Measurements from ENCODE around the gene THG1L. TPM values are rescaled to one million over a fixed set of nuclear protein-coding genes. Genes with fewer than 3 reads are reported as not detected.

The THG1L gene
- total RNA-seq, 1 experiment from 2014 or later: 11.0 TPM

- H3K36me3 Mint-ChIP-seq (ENCODE audit: insufficient read depth, unreplicated experiment): peaks cover 18% of the 10 kb centered on the region
- intact Hi-C loops (cut with micrococcal nuclease; ENCODE audit: unreplicated experiment): loop anchor here (10.0 kb wide), 1 partner anchor 493 kb away; no protein-coding TSS in a partner anchor
Observed at GRCh38 chr5:157747766-157748700, 16.8 kb downstream of the THG1L start.

GRCh38 chr5:157748760-157749461, 17.7 kb downstream of the THG1L start:
- H3K9me3 Mint-ChIP-seq (ENCODE audit: low read depth, unreplicated experiment): no peaks in the 10 kb centered on the region
- DNase-seq: no peak
- peaks cover 14% of the 10 kb centered on the region for H3K4me1 Mint-ChIP-seq (ENCODE audit: low read depth, unreplicated experiment)
- no peaks in the 10 kb centered on the region for H3K27me3 Mint-ChIP-seq (ENCODE audit: unreplicated experiment)
- H3K27ac Mint-ChIP-seq (ENCODE audit: unreplicated experiment): no peak overlapping the region
- H3K4me3 Mint-ChIP-seq (ENCODE audit: low read depth, unreplicated experiment): no peak overlapping the region
- TF ChIP-seq CTCF (IDR thresholded peaks at IDR 0.05; ENCODE audit: unreplicated experiment): no peak
- intact Hi-C loops (cut with micrococcal nuclease; ENCODE audit: unreplicated experiment): loop anchor here (10.0 kb wide), 1 partner anchor 494 kb away; no protein-coding TSS in a partner anchor
- peaks cover 9% of the 10 kb centered on the region for H3K36me3 Mint-ChIP-seq (ENCODE audit: insufficient read depth, unreplicated experiment)
- CTCF ChIA-PET: no interaction called here
- BruUV-seq (replicated peaks): no TSS peak

More at GRCh38 chr5:157747766-157748700, 16.8 kb downstream of the THG1L start:
- no peak for DNase-seq
- no peak overlapping the region for H3K27ac Mint-ChIP-seq (ENCODE audit: unreplicated experiment)
- no peaks in the 10 kb centered on the region for H3K9me3 Mint-ChIP-seq (ENCODE audit: low read depth, unreplicated experiment)
- H3K27me3 Mint-ChIP-seq (ENCODE audit: unreplicated experiment): no peaks in the 10 kb centered on the region
- no TSS peak for BruUV-seq (replicated peaks)
- TF ChIP-seq CTCF (IDR thresholded peaks at IDR 0.05; ENCODE audit: unreplicated experiment): no peak
- H3K4me3 Mint-ChIP-seq (ENCODE audit: low read depth, unreplicated experiment): no peak overlapping the region
- peaks cover 16% of the 10 kb centered on the region for H3K4me1 Mint-ChIP-seq (ENCODE audit: low read depth, unreplicated experiment)
- CTCF ChIA-PET: interaction anchor here (0.5 kb wide), 1 partner anchor 503 kb away, joined by 3 read pairs; no protein-coding TSS in a partner anchor

- Mint-ChIP-seq H3K9me3 (ENCODE audit: low read depth, unreplicated experiment) (no peaks in the 10 kb centered on the region), H3K27me3 (ENCODE audit: unreplicated experiment) (no peaks in the 10 kb centered on the region), H3K27ac (ENCODE audit: unreplicated experiment) (no peak overlapping the region), H3K4me3 (ENCODE audit: low read depth, unreplicated experiment) (no peak overlapping the region), H3K36me3 (ENCODE audit: insufficient read depth, unreplicated experiment) (peaks cover 4% of the 10 kb centered on the region), H3K4me1 (ENCODE audit: low read depth, unreplicated experiment) (peaks cover 9% of the 10 kb centered on the region)
- intact Hi-C loops (cut with micrococcal nuclease; ENCODE audit: unreplicated experiment): loop anchor here (10.0 kb wide), 1 partner anchor 495 kb away; no protein-coding TSS in a partner anchor
- CTCF ChIA-PET: no interaction called here
- DNase-seq: no peak
- no TSS peak for BruUV-seq (replicated peaks)
- no peak for TF ChIP-seq CTCF (IDR thresholded peaks at IDR 0.05; ENCODE audit: unreplicated experiment)
Observed at GRCh38 chr5:157749462-157749799, 18.2 kb downstream of the THG1L start.

GRCh38 chr5:157750320-157750719, 19.1 kb downstream of the THG1L start:
- BruUV-seq (replicated peaks): no TSS peak
- Mint-ChIP-seq H3K4me1 (ENCODE audit: low read depth, unreplicated experiment) (peaks cover under 1% of the 10 kb centered on the region), H3K27ac (ENCODE audit: unreplicated experiment) (no peak overlapping the region), H3K9me3 (ENCODE audit: low read depth, unreplicated experiment) (no peaks in the 10 kb centered on the region), H3K36me3 (ENCODE audit: insufficient read depth, unreplicated experiment) (no peaks in the 10 kb centered on the region), H3K27me3 (ENCODE audit: unreplicated experiment) (no peaks in the 10 kb centered on the region), H3K4me3 (ENCODE audit: low read depth, unreplicated experiment) (no peak overlapping the region)
- TF ChIP-seq CTCF (IDR thresholded peaks at IDR 0.05; ENCODE audit: unreplicated experiment): no peak
- CTCF ChIA-PET: no interaction called here
- intact Hi-C loops (cut with micrococcal nuclease; ENCODE audit: unreplicated experiment): no loop called here
- DNase-seq: no peak

Data from Calu3 (cell line).